HG03159 (cell line): Measurements from ENCODE around the gene NAA30.
A peak's percentile ranks its signal among the peaks of the same experiment; 100 is the strongest.
"Not testable (repeated sequence)": the region's sequence is repeated elsewhere in the genome, so short reads cannot be mapped to it uniquely, and the experiment has no call there.

Experiments used
- ATAC-seq: cut with Tn5 transposase; IDR thresholded peaks from one replicate; pipeline ENCODE4 v1.9.1; 2021; ENCODE audit warnings: mild to moderate bottlenecking, moderate library complexity; ENCODE audit not compliant: unreplicated experiment

NAA30 gene

GRCh38 chr14:57390037-57390805 lies at the start of gene NAA30:
Gene NAA30, plus strand, starts transcription at chr14:57390586. Its CDS starts 372 bp downstream, at chr14:57390958.
- peak; percentile 78 for ATAC-seq

- ATAC-seq = not testable (repeated sequence)
Observed at GRCh38 chr14:57343545-57344297, 46.7 kb upstream of the NAA30 start.

GRCh38 chr14:57345106-57345505 lies 45.3 kb upstream of the NAA30 start:
- no peak for ATAC-seq

GRCh38 chr14:57346741-57347140 lies 43.6 kb upstream of the NAA30 start:
- no peak for ATAC-seq

- no peak for ATAC-seq
Observed at GRCh38 chr14:57352396-57353170, 37.8 kb upstream of the NAA30 start.

GRCh38 chr14:57355081-57355800 lies 35.1 kb upstream of the NAA30 start:
- no peak for ATAC-seq

GRCh38 chr14:57362361-57362760 lies 28.0 kb upstream of the NAA30 start:
- no peak for ATAC-seq

- no peak for ATAC-seq
Observed at GRCh38 chr14:57364659-57365450, 25.5 kb upstream of the NAA30 start.

GRCh38 chr14:57370187-57370586 lies 20.2 kb upstream of the NAA30 start:
- not testable (repeated sequence) for ATAC-seq

- ATAC-seq = no peak
Observed at GRCh38 chr14:57371013-57371412, 19.4 kb upstream of the NAA30 start.

GRCh38 chr14:57375156-57375555 lies 15.2 kb upstream of the NAA30 start:
- no peak for ATAC-seq

- no peak for ATAC-seq
Observed at GRCh38 chr14:57378661-57379060, 11.7 kb upstream of the NAA30 start.

- ATAC-seq = no peak
Observed at GRCh38 chr14:57380935-57381334, 9.5 kb upstream of the NAA30 start.

GRCh38 chr14:57382283-57382682 lies 8.1 kb upstream of the NAA30 start:
- no peak for ATAC-seq

GRCh38 chr14:57383125-57383745 lies 7.2 kb upstream of the NAA30 start:
- no peak for ATAC-seq

- no peak for ATAC-seq
Observed at GRCh38 chr14:57388067-57388466, 2.3 kb upstream of the NAA30 start.

- no peak for ATAC-seq
Observed at GRCh38 chr14:57389646-57390036, 745 bp upstream of the NAA30 start.

GRCh38 chr14:57390806-57391516 lies 575 bp downstream of the NAA30 start:
- ATAC-seq = peak; percentile 45
